ENCODE results near the gene CDK11B.
"Not testable (repeated sequence)": the region's sequence is repeated elsewhere in the genome, so short reads cannot be mapped to it uniquely, and the experiment has no call there.

Gene CDK11B

DNA sequence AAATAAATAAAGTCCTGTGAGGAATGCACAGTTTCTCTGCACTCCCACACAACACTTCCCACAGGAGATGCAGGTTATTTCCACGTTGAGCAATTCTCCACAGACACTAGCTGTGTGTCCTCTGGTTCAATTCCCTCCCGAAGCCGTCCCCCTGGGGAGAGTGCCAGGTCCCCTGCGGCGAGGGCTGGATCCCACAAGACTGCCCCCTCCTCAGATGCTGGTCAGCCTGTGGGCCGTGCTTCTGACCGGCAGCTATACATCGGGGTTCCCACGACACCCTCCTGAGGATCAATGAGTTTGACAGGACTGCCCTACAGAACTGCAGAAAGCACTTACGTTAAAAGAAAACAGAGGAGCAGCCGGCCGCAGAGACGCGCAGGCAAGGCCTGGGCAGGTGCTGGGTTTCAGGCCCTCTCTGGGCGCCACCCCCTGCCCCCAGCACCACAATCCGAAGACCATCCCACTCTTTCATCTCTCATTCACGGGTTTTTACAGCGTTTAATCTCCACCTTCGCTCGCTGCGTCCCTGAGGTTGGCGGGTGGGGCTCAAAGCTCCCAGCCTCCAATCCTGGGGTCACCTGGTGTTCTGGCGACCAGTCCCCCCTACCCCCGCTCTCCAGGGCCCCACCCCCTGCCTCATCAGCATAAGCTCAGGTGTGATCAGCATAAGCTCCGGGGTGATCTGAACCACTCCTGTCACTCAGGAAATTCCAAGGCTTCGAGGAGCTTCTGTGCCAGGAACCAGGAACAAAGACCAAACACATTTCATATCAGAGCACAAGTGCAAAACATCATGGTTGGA, 24.5 kb upstream of the CDK11B start:
- no peak for DNase-seq (ENCODE audit: low read depth in 2 of 2)

DNA sequence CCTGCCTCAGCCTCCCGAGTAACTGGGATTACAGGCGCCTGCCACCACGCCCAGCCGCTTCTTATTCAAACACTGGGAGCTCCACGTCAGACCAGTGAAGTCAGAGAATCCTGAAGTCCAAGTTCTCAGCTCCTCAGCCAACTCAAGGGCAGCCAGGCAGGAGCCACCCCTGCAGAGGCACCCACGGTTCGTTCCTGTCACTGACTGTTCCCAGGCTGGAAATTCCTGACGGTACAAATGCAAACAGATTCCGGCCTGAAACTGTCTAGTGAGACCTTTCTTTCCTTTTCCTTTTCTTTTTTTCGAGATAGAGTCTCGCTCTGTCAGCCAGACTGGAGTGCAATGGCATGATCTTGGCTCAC, 22.1 kb upstream of the CDK11B start:
- DNase-seq (ENCODE audit: low read depth in 2 of 2), result no peak

DNA sequence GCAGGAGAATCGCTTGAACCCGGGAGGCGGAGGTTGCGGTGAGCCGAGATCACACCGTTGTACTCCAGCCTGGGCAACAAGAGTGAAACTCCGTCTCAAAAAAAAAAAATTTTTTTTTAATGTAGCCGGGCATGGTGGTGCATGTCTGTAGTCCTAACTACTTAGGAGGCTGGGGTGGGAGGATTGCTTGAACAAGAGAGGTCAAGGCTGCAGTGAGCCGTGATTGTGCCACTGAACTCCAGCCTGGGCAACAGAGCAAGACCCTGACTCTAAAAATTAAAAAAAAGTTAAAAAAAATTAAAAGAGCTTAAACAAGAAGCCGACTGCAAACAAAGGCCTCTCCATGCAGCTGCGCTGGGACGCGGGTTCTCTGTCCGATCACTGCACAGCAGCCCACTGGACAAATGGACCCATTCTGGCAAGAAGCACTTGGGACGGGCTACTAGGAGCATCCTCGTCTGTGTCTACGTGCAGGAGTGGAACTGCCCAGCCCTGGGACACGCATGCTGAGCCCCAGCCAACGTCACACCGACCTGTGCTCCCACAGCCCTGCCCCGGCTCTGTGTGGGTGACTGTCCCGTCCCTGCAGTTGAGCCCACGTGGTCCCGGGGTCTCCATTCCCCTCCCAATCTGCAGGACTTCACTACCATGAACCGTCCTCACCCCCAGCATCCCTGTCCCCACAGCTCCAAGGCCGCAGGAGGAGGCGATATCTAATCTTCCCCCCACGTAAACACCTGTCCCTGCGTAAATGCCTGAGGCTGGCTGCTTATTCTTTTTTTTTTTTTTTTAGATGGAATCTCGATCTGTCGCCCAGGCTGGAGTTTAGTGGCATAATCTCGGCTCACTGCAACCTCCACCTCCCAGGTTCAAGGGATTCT, 21.5 kb upstream of the CDK11B start:
- no peak for DNase-seq (ENCODE audit: low read depth in 2 of 2)

DNA sequence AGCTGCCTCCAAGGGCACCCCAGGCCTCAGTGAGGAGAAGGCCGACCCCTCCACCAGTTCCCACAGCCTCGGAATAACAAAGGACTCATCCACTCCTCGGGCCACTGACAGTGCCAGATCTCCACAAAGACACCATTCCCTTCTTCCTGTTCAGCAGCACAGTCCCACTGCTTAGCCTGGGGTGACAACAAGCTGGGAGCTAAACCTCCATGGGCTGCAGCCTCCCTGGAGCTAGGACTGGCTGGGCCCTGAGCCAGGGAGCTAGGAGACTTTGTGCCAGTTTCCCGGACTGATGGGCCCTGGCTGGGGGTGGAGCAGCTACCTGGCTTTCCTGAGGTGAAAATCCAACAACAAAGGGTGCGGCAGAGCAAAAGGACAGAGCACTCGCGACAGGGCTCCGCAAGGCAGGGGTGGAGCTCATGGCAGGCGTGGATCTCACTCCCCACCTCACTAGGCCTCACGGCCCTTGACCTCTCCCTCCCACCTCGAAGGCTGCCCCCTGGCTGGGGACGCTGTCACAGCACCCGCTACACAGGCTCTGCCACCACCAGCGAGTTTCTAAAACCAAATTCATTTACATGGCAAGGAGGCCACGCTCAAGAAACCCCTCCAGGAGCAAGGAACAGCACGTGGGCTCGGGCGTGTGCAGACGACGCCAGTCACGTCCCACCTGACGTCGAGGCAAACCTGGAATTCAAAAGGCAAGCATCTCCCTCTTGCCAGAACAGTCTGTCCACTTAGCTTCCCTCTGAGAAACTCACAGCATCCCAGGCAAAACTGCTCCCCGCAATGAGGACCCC, 20.0 kb upstream of the CDK11B start:
- DNase-seq (ENCODE audit: low read depth in 2 of 2), result no peak

DNA sequence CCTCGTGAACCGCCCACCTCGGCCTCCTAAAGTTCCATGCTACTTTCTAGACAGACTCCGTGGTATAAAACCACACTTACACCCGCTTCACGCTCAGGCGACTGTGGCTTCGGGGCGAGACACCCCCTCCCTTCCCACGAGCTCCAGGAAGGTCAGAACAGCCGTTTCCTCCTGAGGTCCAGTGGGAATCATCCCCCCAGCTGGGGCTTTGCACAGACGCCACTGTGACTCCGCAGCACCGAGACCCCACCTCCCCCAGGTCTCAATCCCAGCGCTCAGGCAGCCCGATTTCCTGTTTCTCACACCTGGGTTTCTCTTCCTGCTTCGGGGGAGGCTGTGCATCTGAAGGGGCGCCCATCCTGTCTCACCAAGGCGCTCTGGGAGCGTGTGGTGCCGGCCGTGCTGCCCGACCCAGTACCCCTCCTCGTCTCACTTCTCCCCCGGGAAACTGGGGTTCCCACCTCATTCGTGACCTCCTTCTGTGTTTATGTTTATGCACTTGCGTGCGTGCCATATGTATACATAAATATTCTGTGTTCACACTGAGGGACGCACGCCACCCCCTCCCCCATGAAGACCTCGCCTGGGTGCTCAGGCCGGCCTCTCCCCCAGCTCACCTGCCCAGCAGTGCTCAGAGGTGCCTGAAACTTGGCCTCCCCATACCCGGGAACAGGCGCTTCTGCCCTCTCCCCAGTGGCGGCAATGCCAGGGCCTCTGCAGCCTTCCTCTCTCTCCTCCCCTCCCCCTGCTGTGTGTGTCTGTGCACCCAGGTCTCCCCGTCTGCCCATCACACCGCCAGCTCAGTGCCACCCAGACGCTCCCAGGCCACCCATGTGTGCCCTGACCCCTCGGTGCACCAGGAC, 19.1 kb upstream of the CDK11B start:
- no peak for DNase-seq (ENCODE audit: low read depth in 2 of 2)

DNA sequence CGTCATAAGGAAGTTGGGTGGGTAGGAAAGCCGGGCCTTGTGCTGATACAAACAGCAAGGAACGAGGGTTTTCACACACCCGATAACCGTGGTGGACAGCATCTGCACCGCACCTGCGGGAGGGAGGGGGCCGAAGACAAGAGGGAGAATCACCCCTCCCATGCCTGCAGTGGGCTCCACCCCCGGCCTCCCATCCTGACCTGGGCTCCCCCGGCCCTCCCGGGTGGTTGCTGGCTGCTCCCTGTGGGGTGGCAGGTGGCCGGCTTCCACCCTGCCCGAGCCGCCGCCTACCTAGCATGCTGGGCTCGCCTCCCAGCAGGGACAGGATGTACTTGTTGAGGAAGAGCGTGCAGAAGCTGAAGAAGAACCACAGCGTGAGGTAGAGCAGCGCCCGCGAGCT, 17.3 kb upstream of the CDK11B start:
- not testable (repeated sequence) for DNase-seq (ENCODE audit: low read depth in 2 of 2)

DNA sequence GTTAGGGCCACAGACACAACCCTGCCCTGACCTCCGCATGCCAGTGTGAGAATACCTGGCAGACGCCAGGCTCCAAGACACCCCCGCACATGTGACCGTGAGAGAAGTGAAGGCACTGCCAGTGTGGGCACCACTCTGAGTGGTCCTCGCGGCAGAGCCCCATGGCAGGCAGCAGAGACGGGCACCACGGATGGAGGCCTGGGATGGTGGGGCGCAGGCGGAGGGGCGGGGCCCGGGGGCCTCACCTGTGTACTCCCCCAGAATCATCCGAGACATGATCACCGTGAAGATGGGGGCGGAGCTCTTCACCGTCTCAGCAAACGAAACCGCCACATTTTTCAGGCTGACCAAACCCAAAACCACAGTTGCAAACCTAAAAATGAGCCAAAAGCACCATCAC, 16.4 kb upstream of the CDK11B start:
- not testable (repeated sequence) for DNase-seq (ENCODE audit: low read depth in 2 of 2)

DNA sequence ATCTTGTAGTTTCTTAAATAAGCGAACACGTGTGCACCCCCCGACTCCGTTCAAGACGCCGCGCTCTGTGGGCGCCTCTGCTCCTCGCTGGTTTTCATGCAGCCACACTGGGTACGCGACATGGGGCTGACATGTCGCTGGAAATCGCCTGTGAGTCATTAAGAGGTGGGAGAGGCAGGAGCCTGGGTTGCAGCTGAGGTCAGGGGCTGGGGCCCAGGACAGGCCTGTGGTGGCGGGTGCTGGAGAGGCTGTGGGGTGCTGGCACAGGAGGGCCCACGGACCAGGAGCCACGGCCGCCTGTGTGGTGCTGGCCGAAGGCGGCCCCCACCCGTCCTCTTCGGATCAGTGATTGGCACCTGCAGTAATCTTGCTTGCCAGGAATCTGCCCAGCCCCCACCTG, 16.0 kb upstream of the CDK11B start:
- DNase-seq (ENCODE audit: low read depth in 2 of 2), result not testable (repeated sequence)

DNA sequence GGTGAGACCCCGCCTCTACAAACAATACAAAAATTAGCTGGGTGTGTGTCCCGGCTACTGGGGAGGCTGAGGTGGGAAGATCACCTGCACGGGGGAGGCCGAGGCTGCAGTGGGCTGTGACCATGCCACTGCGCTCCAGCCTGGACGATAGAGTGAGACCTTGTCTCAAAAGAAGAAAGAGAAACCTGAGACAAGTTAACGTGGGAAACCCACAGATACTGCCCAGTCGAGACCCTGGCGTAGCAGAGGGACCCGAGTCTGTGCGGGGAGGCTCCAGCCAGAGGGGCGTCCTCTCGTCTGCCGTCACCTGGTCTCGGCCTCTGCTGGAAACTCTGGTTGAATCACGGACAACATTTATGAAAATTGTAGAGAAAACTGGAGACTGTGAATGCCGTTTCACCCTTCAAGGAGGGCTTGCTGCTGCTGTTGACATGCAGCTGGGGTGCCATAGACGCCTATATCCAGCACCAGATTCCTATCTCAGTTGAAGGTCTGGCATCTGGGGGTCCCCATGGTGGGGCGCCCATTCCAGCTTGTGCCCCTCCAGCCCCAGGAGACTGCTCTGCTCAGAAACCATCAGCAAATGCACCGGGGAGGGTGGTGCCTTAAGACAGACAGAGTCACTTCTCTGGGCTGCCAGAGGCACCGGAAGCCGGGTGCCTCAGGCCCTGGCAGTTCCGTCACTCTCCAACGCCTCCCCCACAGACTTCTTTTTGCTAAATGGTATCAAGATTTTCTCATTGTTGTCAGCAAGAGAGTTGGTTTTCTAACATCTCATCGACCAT, 13.6 kb upstream of the CDK11B start:
- no peak for DNase-seq (ENCODE audit: low read depth in 2 of 2)

DNA sequence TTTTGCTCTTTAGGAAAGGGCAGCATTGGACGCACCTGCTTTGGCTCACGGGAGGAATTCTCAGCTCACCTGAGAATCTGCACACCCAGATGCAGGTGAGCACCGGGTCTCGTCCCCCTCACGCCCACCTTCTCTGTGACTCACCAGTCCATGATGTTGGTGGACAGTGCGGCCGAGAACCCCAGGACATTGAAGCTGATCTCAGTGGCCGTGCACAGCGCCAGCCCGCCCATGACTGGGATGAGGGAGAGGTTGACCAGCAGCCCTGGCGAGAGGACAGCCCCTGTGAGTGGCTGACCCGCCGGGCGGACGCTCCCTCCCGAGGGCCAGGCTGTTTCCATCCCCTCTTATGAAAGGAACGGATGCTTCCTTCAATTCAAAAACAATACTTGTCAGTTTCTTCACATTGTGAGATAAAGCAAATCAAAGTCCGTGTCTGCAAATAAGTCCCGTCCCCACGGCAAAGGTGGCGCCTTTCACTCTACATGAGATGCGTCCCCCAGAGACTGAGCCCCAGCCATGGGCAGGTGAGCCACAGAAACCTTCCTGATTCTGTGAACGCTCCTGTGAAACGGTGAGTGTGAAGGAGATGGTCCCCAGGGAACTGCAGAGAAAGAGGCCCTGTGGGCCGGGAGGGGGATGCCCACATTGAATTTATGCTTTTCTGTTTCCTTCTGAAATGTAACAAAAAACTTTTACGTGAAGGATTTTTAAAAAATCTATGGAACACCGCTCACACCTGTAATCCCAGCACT, 12.7 kb upstream of the CDK11B start:
- no peak for DNase-seq (ENCODE audit: low read depth in 2 of 2)

DNA sequence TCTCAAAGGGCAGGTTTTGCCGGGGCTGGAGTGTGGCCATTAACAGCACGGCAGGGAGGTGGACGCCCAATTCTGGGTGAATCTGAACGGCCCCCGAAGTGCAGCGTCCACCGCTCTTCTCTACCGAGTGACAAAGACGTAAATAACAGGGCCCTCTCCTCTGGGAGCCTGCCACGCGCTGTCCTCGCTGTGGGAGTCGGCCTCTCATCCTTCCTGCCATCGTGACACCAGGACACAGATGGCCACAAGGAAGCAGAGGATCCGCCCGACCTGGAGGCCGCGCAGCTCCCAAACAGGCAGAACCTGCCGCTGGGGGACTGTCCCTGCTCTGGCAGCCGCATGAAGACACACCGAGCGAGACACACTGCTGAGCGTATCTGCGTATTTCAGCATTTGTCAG, 12.1 kb upstream of the CDK11B start:
- DNase-seq (ENCODE audit: low read depth in 2 of 2), result no peak

DNA sequence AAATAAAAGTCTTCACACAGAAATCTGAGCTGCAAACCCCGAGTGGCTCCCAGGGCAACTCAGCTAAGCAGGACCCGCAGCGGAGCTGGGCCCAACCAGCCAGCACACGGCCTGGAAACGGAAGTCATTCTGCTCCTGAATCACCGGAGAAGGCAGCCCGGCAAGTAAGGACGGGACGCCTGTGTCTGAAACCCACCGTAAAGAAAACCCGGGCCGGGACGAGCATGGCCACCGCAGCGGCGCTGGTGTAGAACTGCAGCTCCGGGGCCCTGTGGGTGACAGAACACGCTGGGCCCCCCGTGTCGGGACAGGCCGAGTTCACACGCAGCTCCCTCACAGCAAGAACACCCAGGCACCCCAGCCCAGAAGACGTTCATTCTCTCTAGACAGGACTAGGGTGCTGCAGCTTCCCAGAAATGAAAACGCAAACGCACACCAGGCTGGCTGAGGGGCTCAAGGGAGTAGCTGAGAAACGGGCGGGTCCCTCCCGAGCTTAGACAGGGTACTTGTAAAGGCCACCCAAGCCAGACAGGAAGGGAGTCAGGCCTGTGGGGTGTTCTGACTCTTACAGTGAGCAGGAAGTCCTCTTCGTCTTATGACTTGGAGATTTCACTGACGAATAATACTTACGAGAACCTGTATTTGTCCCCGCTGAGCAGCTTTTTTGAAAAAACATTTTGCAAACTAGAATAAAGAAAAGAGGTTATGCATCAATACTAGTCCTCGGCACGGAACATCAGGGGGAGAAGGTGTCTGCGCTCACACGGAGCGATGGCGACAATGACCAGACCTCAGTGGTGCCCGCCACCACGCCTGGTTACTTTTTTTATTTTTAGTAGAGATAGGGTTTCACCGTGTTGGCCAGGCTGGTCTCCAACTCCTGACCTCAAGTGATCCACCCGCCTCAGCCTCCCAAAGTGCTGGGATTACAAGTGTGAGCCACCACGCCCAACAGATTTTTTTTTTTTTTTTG, 10.9 kb upstream of the CDK11B start:
- no peak for DNase-seq (ENCODE audit: low read depth in 2 of 2)

DNA sequence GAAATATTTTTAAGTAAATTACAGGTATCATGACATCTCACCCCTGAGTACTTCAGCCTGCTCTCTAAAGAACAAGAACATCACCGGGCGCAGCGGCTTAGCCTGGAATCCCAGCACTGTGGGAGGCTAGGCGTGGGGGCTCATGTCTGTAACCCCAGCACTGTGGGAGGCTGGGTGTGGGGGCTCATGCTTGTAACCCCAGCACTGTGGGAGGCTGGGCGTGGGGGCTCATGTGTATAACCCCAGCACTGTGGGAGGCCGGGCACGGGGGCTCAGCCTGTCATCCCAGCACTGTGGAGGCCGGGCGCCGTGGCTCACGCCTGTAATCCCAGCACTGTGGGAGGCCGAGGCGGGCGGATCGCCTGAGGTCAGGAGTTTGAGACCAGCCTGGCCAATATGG, 7.7 kb upstream of the CDK11B start:
- no peak for DNase-seq (ENCODE audit: low read depth in 2 of 2)

DNA sequence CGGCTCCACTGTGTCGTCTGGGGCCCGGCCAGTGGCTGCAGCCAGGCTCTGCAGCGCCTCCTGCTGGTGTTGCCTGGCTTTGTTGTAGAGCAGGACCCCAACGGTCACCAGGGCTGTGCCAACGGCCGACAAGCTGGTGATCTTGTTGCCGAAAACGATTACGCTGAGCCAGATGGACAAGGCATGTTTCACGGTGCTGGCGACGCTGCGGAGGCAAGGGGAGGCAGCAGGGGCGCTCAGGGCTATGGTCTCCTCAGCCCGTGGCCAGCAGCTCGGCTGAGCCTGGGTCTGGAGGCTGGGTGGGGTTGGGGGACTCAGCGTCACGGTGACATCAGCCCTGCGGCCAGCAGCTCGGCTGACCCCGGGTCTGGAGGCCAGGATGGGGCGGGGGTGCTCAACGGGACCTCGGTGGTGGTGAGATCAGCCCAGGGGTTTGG, 7.0 kb upstream of the CDK11B start:
- DNase-seq (ENCODE audit: low read depth in 2 of 2), result no peak

DNA sequence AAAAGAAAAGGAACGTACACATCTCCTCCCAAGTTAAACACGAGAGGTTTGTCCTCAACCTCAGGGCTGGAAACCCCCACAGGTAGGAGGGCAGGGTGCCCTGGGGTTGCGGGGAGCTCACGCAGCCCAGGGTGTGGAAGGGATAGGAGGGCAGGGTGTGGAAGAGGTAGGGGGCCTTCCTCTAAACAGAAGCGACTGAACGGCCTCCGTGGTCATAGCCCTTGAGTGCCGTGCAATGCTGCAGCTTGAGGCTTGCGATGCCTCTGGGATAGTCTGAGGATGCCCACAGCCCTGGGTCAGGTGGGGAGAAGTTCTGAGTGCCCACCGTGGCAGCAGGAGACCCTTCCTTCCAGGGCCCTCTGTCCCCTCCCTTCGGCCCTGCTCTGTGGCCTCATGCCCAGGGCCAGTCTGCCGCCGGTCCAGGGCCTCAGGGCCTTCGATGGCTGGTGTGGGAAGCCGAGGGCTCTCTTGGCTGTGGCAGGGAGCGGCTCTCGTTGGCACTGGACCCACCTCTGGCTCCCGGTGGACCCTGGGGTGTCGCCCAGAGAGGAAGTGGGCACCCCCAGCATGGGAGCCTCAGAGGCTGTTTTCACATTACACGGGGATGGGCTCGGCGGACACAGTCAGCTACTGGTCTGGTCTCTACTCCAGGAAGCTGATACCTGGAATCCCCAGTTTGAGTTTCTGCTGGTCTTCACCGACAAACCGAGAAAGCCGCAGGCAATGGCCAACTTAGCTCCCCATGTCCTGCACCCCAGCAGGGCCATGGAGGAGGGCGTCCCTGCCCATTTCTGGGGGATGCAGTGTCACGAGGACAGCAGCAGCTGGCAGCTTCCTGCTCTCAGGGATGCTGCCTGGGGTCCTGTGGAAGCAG, 6.4 kb upstream of the CDK11B start:
- no peak for DNase-seq (ENCODE audit: low read depth in 2 of 2)

DNA sequence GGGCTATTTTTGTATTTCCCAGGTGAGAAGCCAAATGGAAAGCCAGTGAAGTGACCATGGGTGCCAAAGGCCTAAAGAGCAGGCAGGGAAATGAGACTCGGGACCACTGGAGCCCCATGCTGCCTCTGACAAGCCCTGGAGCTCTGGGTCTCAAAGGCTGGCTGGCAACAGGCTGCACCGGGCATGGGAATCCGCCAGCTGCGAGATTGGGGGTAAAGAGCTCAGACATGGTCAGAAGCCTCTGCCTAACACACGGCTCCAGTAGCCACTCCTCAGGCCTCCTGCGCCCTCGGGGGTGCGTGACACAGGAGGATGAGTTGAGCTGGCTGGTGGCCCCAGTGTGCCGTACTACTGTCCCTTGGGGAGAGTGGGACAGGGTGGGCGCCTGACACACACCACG, 5.5 kb upstream of the CDK11B start:
- DNase-seq (ENCODE audit: low read depth in 2 of 2), result not testable (repeated sequence)

DNA sequence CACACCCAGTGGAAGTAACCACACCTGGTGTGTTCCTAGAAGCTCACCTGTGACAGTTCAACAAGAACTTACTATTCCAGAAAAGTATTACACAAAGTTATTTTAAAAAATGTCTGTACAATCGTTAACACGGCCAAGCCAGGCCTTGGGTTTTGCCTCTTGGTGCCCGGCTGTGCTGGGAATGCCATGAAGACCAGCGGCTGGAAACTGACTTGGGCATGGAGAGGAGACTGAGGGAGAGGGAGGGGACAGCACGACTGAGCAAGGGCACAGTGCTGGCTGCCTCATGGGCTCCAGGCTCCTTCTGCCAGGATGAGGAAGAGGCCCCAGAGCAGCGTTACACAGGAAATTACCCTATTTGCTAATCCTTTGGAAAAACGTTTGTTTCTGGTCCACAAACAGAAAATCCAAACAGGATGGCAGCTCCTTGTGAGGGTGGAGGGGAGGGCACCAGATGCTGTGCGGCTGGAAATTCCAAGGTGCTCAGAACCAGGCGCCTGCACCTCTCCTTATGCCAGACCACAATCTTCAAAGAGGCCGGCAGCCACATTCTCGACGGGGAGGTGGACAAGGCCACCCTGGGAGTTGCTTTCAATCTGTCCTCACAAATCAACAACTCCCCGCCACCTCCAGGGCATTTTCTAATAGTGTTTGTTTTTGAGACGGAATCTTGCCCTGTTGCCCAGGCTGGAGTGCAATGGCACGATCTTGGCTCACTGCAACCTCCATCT, 4.2 kb upstream of the CDK11B start:
- DNase-seq (ENCODE audit: low read depth in 2 of 2), result not testable (repeated sequence)
